22Rv1 (cell line): Measurements from ENCODE around the gene OR8D2.

ENCODE experiments used
- ZFX ChIP-seq: fragments of 450-650 bp; IDR thresholded peaks from 2 replicates; pipeline ENCODE4 v1.6.1; 2017; ENCODE audit warnings: antibody characterized with exemption, borderline replicate concordance
- TF ChIP-seq, protein P1 (sequence below): fragments of 450-650 bp; IDR thresholded peaks from 2 replicates; pipeline ENCODE4 v1.5.1; 2017; ENCODE audit warnings: mild to moderate bottlenecking

- TF ChIP-seq, protein P1, sequence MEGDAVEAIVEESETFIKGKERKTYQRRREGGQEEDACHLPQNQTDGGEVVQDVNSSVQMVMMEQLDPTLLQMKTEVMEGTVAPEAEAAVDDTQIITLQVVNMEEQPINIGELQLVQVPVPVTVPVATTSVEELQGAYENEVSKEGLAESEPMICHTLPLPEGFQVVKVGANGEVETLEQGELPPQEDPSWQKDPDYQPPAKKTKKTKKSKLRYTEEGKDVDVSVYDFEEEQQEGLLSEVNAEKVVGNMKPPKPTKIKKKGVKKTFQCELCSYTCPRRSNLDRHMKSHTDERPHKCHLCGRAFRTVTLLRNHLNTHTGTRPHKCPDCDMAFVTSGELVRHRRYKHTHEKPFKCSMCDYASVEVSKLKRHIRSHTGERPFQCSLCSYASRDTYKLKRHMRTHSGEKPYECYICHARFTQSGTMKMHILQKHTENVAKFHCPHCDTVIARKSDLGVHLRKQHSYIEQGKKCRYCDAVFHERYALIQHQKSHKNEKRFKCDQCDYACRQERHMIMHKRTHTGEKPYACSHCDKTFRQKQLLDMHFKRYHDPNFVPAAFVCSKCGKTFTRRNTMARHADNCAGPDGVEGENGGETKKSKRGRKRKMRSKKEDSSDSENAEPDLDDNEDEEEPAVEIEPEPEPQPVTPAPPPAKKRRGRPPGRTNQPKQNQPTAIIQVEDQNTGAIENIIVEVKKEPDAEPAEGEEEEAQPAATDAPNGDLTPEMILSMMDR = no peak
- no peak for TF ChIP-seq ZFX
These were observed 12.9 kb downstream of the OR8D2 start for GRCh38 chr11:124307093-124307492.
